ENCODE measurements around the gene OSTF1.

GRCh38 chr9:75156858-75157257 lies 68.5 kb downstream of the OSTF1 start:
- TF ChIP-seq SMC3 (conservative IDR thresholded peaks at IDR 0.05; ENCODE audit: poor library complexity) (no peak), POLR2AphosphoS5 (IDR thresholded peaks at IDR 0.05) (no peak), EP300 (conservative IDR thresholded peaks at IDR 0.05; ENCODE audit: poor library complexity, severe bottlenecking) (no peak), CTCF (IDR thresholded peaks at IDR 0.05; ENCODE audit: poor library complexity, severe bottlenecking) (no peak), MXI1 (conservative IDR thresholded peaks at IDR 0.05; ENCODE audit: poor library complexity, severe bottlenecking) (no peak), RAD21 (conservative IDR thresholded peaks at IDR 0.05) (no peak), EZH2 (IDR thresholded peaks at IDR 0.05; ENCODE audit: borderline replicate concordance, insufficient read depth, low read length, poor library complexity, severe bottlenecking) (no peak), REST (IDR thresholded peaks at IDR 0.05; ENCODE audit: borderline replicate concordance) (no peak), TAF1 (IDR thresholded peaks at IDR 0.05; ENCODE audit: low read depth) (no peak)
